Panc1 (cell line): ENCODE measurements around the gene CLMN. TPM values are rescaled to one million over a fixed set of nuclear protein-coding genes. Genes with fewer than 3 reads are reported as not detected.

ENCODE experiments used
- ATAC-seq: fragments of 200-7000 bp; cut with Tn5 transposase; 2 replicates; pipeline ENCODE4 v1.9.1; 2020; ENCODE audit warnings: mild to moderate bottlenecking, moderate library complexity
- BruUV-seq: library from RNA; stranded (reverse); fragments of 400-500 nt; replicated peaks from 2 replicates; lab custom pipeline; 2021; lab: Mats Ljungman, UMichigan
- CTCF ChIA-PET: fragments of 300-600 bp; sonication (Branson Sonifier 250); formaldehyde crosslinking; loops from one replicate; lab custom pipeline; 2022; ENCODE audit warnings: antibody characterized with exemption; lab: Charles Lee
- POLR2A ChIA-PET: fragments of 300-600 bp; sonication (Branson Sonifier 250); formaldehyde crosslinking; loops from one replicate; lab custom pipeline; 2022; ENCODE audit warnings: antibody characterized with exemption; lab: Charles Lee
- DNase-seq: peaks from one replicate; pipeline ENCODE4 v3.0.0-alpha.2; 2010; ENCODE audit warnings: low read depth, low spot score
- H3K27ac ChIP-seq: 2 replicates; pipeline ENCODE4 v1.5.1; 2011; ENCODE audit warnings: mild to moderate bottlenecking, low read length, inconsistent platforms
- H3K27me3 ChIP-seq: fragments of 200-500 bp; sonication (Bioruptor generic); 2 replicates; pipeline ENCODE4 v1.6.0; 2014; ENCODE audit warnings: low read length, inconsistent platforms; ENCODE audit not compliant: control insufficient read depth, insufficient read depth
- H3K36me3 ChIP-seq: fragments of 200-500 bp; sonication (Bioruptor generic); 2 replicates; pipeline ENCODE4 v1.5.1; 2014; ENCODE audit warnings: inconsistent platforms, mild to moderate bottlenecking, low read length, moderate library complexity; ENCODE audit not compliant: control insufficient read depth, insufficient read depth
- H3K4me1 ChIP-seq: 2 replicates; pipeline ENCODE4 v1.5.1; 2011; ENCODE audit warnings: inconsistent platforms, mild to moderate bottlenecking, low read length, moderate library complexity; ENCODE audit not compliant: control insufficient read depth, insufficient read depth
- H3K4me3 ChIP-seq, 2 experiments: 2 replicates each; pipeline ENCODE4 v1.5.1; 2011 to 2012; ENCODE audit warnings: low read depth in 2 of 2, low read length in 2 of 2, mild to moderate bottlenecking in 2 of 2, inconsistent platforms in 1 of 2, moderate library complexity in 1 of 2
- H3K9me3 ChIP-seq: fragments of 200-500 bp; sonication (Bioruptor generic); 2 replicates; pipeline ENCODE4 v1.5.1; 2014; ENCODE audit warnings: low read depth, mild to moderate bottlenecking, inconsistent platforms, low read length, moderate library complexity; ENCODE audit not compliant: control insufficient read depth, insufficient read depth
- CTCF ChIP-seq: fragments of 450-650 bp; IDR thresholded peaks from 2 replicates; pipeline ENCODE4 v1.5.1; 2017; ENCODE audit warnings: mild to moderate bottlenecking
- POLR2AphosphoS5 ChIP-seq: IDR thresholded peaks from 2 replicates; pipeline ENCODE4 v1.6.1; 2012; ENCODE audit warnings: mild to moderate bottlenecking, low read depth, low read length, moderate library complexity
- REST ChIP-seq, 2 experiments: IDR thresholded peaks; 2 replicates each; pipeline ENCODE4 v1.6.1; 2011 to 2012; ENCODE audit warnings: low read depth in 2 of 2, control low read depth in 1 of 2, low read length in 1 of 2, mild to moderate bottlenecking in 1 of 2, moderate library complexity in 1 of 2; ENCODE audit not compliant: insufficient read depth in 1 of 2
- SIN3A ChIP-seq: IDR thresholded peaks from 2 replicates; pipeline ENCODE4 v1.6.1; 2012; ENCODE audit warnings: low read depth, mild to moderate bottlenecking, low read length, moderate library complexity, borderline replicate concordance; ENCODE audit not compliant: insufficient read depth
- TCF7L2 ChIP-seq: IDR thresholded peaks from 2 replicates; pipeline ENCODE4 v1.6.1; 2011; ENCODE audit warnings: mild to moderate bottlenecking, low read depth, low read length, inconsistent platforms
- in situ Hi-C: cut with HindIII; loops from 2 replicates; pipeline ENCODE4 v1.10.0; 2016; ENCODE audit warnings: low sequenced_read_pairs, low pct_unique_long_range_greater_than_20kb
- intact Hi-C: fragments of 100-400 bp; cut with micrococcal nuclease; formaldehyde crosslinking; loops from one replicate; pipeline ENCODE4 v1.10.0; 2022; ENCODE audit not compliant: unreplicated experiment
- total RNA-seq: library from RNA; stranded (reverse); gene quantifications from one replicate; pipeline ENCODE4 v1.2.1, GENCODE V29; 2021; ENCODE audit not compliant: unreplicated experiment

CLMN gene
- total RNA-seq, 1 experiment from 2014 or later = 34.9 TPM

- ChIA-PET CTCF (no interaction called here), POLR2A (no interaction called here)
- H3K27me3 ChIP-seq = no peaks in the 10 kb centered on the region
- no TSS peak for BruUV-seq
- TF ChIP-seq POLR2AphosphoS5 (no peak), CTCF (no peak), SIN3A (no peak), TCF7L2 (no peak), REST (IDR thresholded peaks at IDR 0.05; ENCODE audit: insufficient read depth in 1 of 2, low read depth in 2 of 2, low read length in 1 of 2) (no peak)
- H3K9me3 ChIP-seq = no peaks in the 10 kb centered on the region
- intact Hi-C loops (no loop called here), in situ Hi-C loops (no loop called here)
- no peaks in the 10 kb centered on the region for H3K36me3 ChIP-seq
- H3K27ac ChIP-seq = no peak overlapping the region
- no peaks in the 10 kb centered on the region; the same call in 1 of the 2 replicates for H3K4me1 ChIP-seq
- DNase-seq (no peak), ATAC-seq (no peak)
- no peak overlapping the region for H3K4me3 ChIP-seq
Observed at GRCh38 chr14:95226801-95227200, 92.9 kb downstream of the CLMN start.

GRCh38 chr14:95225251-95225887, 94.3 kb downstream of the CLMN start:
- Histone ChIP-seq H3K27me3 (no peaks in the 10 kb centered on the region), H3K27ac (no peak overlapping the region), H3K9me3 (no peaks in the 10 kb centered on the region), H3K4me3 (no peak overlapping the region), H3K36me3 (no peaks in the 10 kb centered on the region), H3K4me1 (no peaks in the 10 kb centered on the region)
- POLR2A ChIA-PET = no interaction called here
- intact Hi-C loops = no loop called here
- no peak for ATAC-seq
- in situ Hi-C loops = no loop called here
- DNase-seq = no peak
- CTCF ChIA-PET = no interaction called here
- TF ChIP-seq SIN3A (no peak), CTCF (no peak), REST (IDR thresholded peaks at IDR 0.05; ENCODE audit: insufficient read depth in 1 of 2, low read depth in 2 of 2, low read length in 1 of 2) (no peak), TCF7L2 (no peak), POLR2AphosphoS5 (no peak)
- BruUV-seq = no TSS peak
